Neural crest cell (in vitro differentiated cells): ENCODE data around the gene CSF1R. TPM values are rescaled to one million over a fixed set of nuclear protein-coding genes. Genes with fewer than 3 reads are reported as not detected.

Experiments
- DNase-seq: peaks from one replicate; pipeline ENCODE4 v3.0.0; 2021; ENCODE audit warnings: low read depth, mixed read lengths, low spot score
- H3K27ac Mint-ChIP-seq: one replicate; pipeline ENCODE4 v1.8.0; 2021; ENCODE audit warnings: mild to moderate bottlenecking, mixed read lengths; ENCODE audit not compliant: unreplicated experiment
- H3K27me3 Mint-ChIP-seq: 2 replicates; pipeline ENCODE4 v1.8.0; 2021; ENCODE audit warnings: low read depth, mild to moderate bottlenecking, mixed read lengths
- H3K36me3 Mint-ChIP-seq: 2 replicates; pipeline ENCODE4 v1.8.0; 2021; ENCODE audit warnings: low read depth, mild to moderate bottlenecking, mixed read lengths
- H3K4me1 Mint-ChIP-seq: 2 replicates; pipeline ENCODE4 v1.8.0; 2021; ENCODE audit warnings: mixed read lengths
- H3K4me3 Mint-ChIP-seq: one replicate; pipeline ENCODE4 v1.8.0; 2021; ENCODE audit warnings: mild to moderate bottlenecking, mixed read lengths
- H3K9me3 Mint-ChIP-seq: 2 replicates; pipeline ENCODE4 v1.8.0; 2021; ENCODE audit warnings: mixed read lengths
- total RNA-seq: library from RNA; stranded (reverse); gene quantifications from 2 replicates; pipeline ENCODE4 v1.2.1, GENCODE V29; 2021
- TF ChIP-seq, protein P1 (sequence below): fragments of 200-600 bp; sonication (generic); conservative IDR thresholded peaks from 2 replicates; pipeline ENCODE4 v1.5.0; 2021; ENCODE audit warnings: antibody characterized with exemption, mild to moderate bottlenecking

CSF1R gene
- total RNA-seq, 1 donor from 2014 or later: not detected

DNA sequence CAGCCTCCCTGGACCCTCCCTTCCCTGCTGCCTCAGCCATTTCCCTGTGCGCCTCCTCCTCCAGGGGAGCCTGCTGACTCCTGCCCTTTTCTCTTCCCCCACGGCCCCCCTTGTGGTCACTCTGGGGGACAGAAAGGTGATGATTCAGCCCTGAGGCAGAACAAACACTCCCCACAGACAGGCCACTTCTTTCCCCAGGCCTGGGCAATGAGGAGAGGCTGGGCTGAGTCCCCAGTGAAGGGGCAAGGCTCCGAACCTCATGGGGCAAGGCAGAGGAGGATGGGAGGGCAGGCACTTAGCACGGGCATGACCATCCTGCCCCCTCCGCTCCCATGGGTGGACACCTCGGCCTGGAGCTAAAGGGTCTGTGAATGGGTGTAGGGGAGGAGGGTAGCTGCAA lies 21.0 kb downstream of the CSF1R start:
- H3K36me3 Mint-ChIP-seq: no peaks in the 10 kb centered on the region

DNA sequence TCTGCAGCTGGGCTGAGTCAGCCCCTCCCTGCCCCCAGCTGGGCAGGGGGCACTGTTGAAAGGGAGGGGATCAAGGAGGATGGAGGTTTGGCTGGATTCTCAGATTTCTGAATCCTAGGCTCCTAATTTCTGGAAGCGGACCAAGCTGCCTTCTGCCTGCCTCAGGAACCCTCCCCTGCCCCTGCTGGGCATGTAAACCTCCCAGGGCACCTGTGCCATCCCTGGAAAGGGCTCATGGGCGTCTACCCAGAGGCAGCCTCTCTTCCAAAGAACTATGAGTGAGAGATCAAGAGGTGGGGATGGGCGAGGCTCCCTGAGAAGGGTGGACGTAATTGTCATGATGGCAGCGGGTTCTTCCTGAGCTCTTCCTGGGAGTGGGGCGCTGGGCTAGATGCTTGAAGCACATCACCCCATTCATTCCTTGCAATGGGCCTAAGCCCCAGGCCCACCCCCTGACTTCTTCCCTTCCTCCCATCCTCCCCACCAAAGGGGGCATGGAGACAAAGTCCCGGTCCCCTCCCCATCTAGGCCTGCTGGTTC lies 21.6 kb downstream of the CSF1R start:
- Mint-ChIP-seq H3K4me1 (no peaks in the 10 kb centered on the region), H3K4me3 (no peak overlapping the region), H3K36me3 (no peaks in the 10 kb centered on the region), H3K27me3 (no peaks in the 10 kb centered on the region), H3K9me3 (no peaks in the 10 kb centered on the region), H3K27ac (no peak overlapping the region)
- no peak for DNase-seq
- TF ChIP-seq, protein P1, sequence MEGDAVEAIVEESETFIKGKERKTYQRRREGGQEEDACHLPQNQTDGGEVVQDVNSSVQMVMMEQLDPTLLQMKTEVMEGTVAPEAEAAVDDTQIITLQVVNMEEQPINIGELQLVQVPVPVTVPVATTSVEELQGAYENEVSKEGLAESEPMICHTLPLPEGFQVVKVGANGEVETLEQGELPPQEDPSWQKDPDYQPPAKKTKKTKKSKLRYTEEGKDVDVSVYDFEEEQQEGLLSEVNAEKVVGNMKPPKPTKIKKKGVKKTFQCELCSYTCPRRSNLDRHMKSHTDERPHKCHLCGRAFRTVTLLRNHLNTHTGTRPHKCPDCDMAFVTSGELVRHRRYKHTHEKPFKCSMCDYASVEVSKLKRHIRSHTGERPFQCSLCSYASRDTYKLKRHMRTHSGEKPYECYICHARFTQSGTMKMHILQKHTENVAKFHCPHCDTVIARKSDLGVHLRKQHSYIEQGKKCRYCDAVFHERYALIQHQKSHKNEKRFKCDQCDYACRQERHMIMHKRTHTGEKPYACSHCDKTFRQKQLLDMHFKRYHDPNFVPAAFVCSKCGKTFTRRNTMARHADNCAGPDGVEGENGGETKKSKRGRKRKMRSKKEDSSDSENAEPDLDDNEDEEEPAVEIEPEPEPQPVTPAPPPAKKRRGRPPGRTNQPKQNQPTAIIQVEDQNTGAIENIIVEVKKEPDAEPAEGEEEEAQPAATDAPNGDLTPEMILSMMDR: no peak

More for the DNA sequence above, 21.0 kb downstream of the CSF1R start:
- no peak overlapping the region for H3K27ac Mint-ChIP-seq
- H3K9me3 Mint-ChIP-seq: no peaks in the 10 kb centered on the region
- H3K4me3 Mint-ChIP-seq: no peak overlapping the region
- H3K4me1 Mint-ChIP-seq: no peaks in the 10 kb centered on the region
- DNase-seq: no peak
- H3K27me3 Mint-ChIP-seq: no peaks in the 10 kb centered on the region
- TF ChIP-seq, protein P1: no peak

DNA sequence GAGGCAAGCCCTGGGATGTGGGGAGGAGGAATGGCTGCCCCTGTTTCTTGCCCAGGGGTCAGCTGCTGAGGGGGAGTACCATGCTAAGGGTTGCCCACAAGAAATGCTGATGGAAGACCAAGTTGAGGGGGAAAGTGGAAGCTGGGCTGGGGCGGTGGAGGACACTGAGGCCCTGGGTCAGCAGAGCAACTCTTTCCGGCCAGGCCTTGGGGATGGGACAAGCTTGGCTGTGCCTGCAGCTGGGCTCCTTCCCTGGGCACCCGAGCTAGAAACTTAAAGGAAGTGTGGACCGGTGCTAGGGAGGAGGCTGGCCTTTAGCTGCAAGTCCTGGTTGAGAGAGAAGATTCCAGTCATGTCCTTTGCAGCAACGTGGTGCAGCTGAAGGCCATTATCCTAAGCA lies 22.7 kb downstream of the CSF1R start:
- H3K27me3 Mint-ChIP-seq: no peaks in the 10 kb centered on the region
- H3K27ac Mint-ChIP-seq: no peak overlapping the region

DNA sequence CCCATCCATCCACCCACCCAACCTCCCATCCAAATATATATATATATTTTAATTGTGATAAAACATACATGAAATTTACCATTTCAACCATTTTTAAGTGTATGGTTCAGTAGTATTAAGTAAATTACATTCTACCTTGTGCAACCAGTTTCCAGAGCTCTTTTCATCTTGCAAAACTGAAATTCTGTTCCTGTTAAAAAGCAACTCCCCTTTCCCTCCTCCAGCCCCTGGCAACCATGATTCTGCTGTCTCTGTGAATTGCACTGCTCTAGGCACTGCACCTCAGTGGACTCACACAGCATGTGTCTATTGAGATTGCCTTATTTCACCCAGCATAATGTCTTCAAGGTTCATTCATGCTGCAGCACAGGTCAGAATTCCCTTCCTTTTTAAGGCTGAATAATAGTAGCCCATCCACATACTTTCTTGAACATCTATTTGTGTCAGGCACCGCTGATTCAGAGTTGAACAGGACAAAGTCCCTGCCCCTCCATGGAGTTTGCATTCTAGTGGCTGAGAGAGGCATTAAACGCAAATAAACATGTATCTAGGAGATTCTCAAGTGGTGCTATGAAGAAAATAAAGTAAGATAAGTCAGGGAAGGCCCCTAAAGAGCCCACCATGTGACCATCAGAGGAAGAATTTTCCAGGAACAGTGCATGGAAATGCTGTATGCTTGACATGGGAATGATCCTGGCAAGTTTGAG lies 24.0 kb downstream of the CSF1R start:
- H3K27me3 Mint-ChIP-seq: no peaks in the 10 kb centered on the region
- H3K27ac Mint-ChIP-seq: no peak overlapping the region
- H3K36me3 Mint-ChIP-seq: no peaks in the 10 kb centered on the region
- H3K4me1 Mint-ChIP-seq: no peaks in the 10 kb centered on the region
- H3K4me3 Mint-ChIP-seq: no peak overlapping the region
- DNase-seq: no peak
- H3K9me3 Mint-ChIP-seq: no peaks in the 10 kb centered on the region
- TF ChIP-seq, protein P1: no peak

More for the DNA sequence above, 22.7 kb downstream of the CSF1R start:
- H3K9me3 Mint-ChIP-seq: no peaks in the 10 kb centered on the region
- no peaks in the 10 kb centered on the region for H3K36me3 Mint-ChIP-seq
- H3K4me3 Mint-ChIP-seq: no peak overlapping the region
- H3K4me1 Mint-ChIP-seq: no peaks in the 10 kb centered on the region
- TF ChIP-seq, protein P1: no peak
- no peak for DNase-seq

DNA sequence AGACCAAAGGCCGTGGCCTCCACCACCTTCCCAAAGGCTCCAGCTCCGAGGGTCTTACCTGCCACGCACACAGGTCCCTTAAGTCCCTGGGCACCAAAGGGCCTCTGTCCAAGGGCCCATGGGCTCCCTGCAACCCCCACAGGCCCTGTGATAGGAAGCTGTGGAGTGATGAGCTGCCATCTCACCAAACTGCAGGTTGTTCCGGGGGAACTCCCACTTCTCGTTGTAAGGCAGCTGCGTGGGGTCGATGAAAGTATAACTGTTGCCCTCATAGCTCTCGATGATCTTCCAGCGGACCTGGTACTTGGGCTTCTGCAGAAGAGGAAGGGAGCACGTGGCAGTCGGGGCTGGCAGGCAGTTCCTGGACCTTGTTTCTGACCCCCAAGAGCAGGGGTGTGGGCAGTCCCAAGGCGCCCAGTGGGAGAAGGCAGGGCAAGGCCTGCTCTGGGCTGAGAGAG lies 24.8 kb downstream of the CSF1R start:
- TF ChIP-seq, protein P1: no peak
- no peaks in the 10 kb centered on the region for H3K9me3 Mint-ChIP-seq
- no peaks in the 10 kb centered on the region for H3K27me3 Mint-ChIP-seq
- no peaks in the 10 kb centered on the region for H3K36me3 Mint-ChIP-seq
- no peaks in the 10 kb centered on the region for H3K4me1 Mint-ChIP-seq
- peak overlapping the region; percentile 35 for H3K27ac Mint-ChIP-seq
- no peak for DNase-seq
- H3K4me3 Mint-ChIP-seq: no peak overlapping the region
